Peyer's patch (tissue), 4 donors: ENCODE measurements around the gene EFCAB10.

Experiments used
- POLR2A ChIP-seq, 2 donors: fragments of 450-650 bp; IDR thresholded peaks; one replicate each; pipeline ENCODE4 v1.5.1; 2017; ENCODE audit warnings: antibody characterized with exemption in 2 of 2, mild to moderate bottlenecking in 2 of 2, moderate library complexity in 2 of 2
- TF ChIP-seq, protein P1 (sequence below), 6 experiments: fragments of 450-650 bp in 4 of 6; fragments of 200-600 bp in 2 of 6; sonication (generic) in 1 of 6; IDR thresholded peaks; one replicate each; pipeline ENCODE4 v1.5.1; 2017 to 2019; ENCODE audit warnings: antibody characterized with exemption in 6 of 6, mild to moderate bottlenecking in 3 of 6, moderate library complexity in 1 of 6

DNA sequence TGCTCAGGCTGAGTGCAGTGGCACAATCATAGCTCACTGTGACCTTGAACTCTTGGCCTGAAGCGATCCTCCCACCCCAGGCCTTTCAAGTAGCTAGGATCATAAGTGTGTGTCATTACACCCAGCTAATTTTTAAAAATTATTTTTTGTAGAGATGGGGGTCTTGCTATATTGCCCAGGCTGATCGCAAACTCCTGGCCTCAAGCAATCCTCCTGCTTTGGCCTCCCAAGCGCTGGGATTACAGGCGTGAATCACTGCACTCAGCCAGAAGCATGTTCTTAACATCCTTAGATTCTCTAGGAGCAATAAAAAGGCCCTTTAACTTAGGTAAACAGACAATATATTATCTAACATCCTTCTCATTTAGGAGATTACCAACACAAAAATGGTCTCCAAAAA lies 38.3 kb upstream of the EFCAB10 start:
- TF ChIP-seq POLR2A (IDR thresholded peaks at IDR 0.05) = no peak
- TF ChIP-seq, protein P1, sequence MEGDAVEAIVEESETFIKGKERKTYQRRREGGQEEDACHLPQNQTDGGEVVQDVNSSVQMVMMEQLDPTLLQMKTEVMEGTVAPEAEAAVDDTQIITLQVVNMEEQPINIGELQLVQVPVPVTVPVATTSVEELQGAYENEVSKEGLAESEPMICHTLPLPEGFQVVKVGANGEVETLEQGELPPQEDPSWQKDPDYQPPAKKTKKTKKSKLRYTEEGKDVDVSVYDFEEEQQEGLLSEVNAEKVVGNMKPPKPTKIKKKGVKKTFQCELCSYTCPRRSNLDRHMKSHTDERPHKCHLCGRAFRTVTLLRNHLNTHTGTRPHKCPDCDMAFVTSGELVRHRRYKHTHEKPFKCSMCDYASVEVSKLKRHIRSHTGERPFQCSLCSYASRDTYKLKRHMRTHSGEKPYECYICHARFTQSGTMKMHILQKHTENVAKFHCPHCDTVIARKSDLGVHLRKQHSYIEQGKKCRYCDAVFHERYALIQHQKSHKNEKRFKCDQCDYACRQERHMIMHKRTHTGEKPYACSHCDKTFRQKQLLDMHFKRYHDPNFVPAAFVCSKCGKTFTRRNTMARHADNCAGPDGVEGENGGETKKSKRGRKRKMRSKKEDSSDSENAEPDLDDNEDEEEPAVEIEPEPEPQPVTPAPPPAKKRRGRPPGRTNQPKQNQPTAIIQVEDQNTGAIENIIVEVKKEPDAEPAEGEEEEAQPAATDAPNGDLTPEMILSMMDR (IDR thresholded peaks at IDR 0.05) = no peak
